Hepatocyte (in vitro differentiated cells): ENCODE data around the gene NAP1L5.

Source experiments
- EZH2 ChIP-seq: fragments of 200-600 bp; sonication (generic); IDR thresholded peaks from 2 replicates; pipeline ENCODE4 v1.6.1; 2016; ENCODE audit warnings: antibody characterized with exemption, mild to moderate bottlenecking, borderline replicate concordance
- TF ChIP-seq, protein P1 (sequence below): fragments of 200-600 bp; sonication (generic); IDR thresholded peaks from 2 replicates; pipeline ENCODE4 v1.5.1; 2016; ENCODE audit warnings: antibody characterized with exemption, mild to moderate bottlenecking; ENCODE audit not compliant: poor library complexity

DNA sequence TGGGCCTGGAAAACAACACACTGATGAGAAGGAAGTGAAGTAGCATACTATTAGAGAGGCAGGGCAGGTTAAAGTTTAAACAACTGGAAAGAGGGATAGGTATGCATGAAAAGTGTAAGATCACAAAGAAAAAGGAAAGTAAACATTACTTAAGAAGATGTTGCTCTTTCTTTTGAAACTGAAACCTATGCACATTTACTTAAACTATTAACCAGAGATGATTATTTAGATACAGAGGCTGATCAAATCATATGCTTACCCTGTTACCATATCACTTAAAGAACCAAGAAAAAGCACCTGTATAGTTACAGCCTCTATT is 37.8 kb downstream of the NAP1L5 start:
- no peak for TF ChIP-seq EZH2
- TF ChIP-seq, protein P1, sequence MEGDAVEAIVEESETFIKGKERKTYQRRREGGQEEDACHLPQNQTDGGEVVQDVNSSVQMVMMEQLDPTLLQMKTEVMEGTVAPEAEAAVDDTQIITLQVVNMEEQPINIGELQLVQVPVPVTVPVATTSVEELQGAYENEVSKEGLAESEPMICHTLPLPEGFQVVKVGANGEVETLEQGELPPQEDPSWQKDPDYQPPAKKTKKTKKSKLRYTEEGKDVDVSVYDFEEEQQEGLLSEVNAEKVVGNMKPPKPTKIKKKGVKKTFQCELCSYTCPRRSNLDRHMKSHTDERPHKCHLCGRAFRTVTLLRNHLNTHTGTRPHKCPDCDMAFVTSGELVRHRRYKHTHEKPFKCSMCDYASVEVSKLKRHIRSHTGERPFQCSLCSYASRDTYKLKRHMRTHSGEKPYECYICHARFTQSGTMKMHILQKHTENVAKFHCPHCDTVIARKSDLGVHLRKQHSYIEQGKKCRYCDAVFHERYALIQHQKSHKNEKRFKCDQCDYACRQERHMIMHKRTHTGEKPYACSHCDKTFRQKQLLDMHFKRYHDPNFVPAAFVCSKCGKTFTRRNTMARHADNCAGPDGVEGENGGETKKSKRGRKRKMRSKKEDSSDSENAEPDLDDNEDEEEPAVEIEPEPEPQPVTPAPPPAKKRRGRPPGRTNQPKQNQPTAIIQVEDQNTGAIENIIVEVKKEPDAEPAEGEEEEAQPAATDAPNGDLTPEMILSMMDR: no peak
